Activated naive CD4-positive, alpha-beta T cell treated with anti-CD3 and anti-CD28 coated beads, Interleukin-2, amount 50 U/mL, for 72 hours (primary cell): ENCODE results near the gene ADARB1. TPM values are rescaled to one million over a fixed set of nuclear protein-coding genes. Genes with fewer than 3 reads are reported as not detected.

Source experiments
- ATAC-seq, 2 donors: fragments of 150-1000 bp; cut with Tn5 transposase; 2 replicates each; pipeline ENCODE4 v1.10.0; 2021; ENCODE audit warnings: mild to moderate bottlenecking in 2 of 2, moderate library complexity in 2 of 2
- DNase-seq, 2 donors: peaks; one replicate each; pipeline ENCODE4 v3.0.0; 2021 to 2022; ENCODE audit warnings: low spot score in 2 of 2
- H3K27ac Mint-ChIP-seq, 2 donors: one replicate each; pipeline ENCODE4 v1.8.0; 2022; ENCODE audit warnings: mild to moderate bottlenecking in 2 of 2, mixed read lengths in 2 of 2
- H3K36me3 Mint-ChIP-seq, 2 donors: one replicate each; pipeline ENCODE4 v1.8.0; 2022; ENCODE audit warnings: mixed read lengths in 2 of 2
- H3K9me3 Mint-ChIP-seq, 2 donors: one replicate each; pipeline ENCODE4 v1.8.0; 2022; ENCODE audit warnings: mixed read lengths in 2 of 2
- total RNA-seq, 2 donors: library from RNA; stranded (reverse); gene quantifications; one replicate each; pipeline ENCODE4 v1.2.3, GENCODE V29; 2022

Gene ADARB1
- total RNA-seq, 2 donors from 2014 or later: 24.4 to 37.4 TPM

DNA sequence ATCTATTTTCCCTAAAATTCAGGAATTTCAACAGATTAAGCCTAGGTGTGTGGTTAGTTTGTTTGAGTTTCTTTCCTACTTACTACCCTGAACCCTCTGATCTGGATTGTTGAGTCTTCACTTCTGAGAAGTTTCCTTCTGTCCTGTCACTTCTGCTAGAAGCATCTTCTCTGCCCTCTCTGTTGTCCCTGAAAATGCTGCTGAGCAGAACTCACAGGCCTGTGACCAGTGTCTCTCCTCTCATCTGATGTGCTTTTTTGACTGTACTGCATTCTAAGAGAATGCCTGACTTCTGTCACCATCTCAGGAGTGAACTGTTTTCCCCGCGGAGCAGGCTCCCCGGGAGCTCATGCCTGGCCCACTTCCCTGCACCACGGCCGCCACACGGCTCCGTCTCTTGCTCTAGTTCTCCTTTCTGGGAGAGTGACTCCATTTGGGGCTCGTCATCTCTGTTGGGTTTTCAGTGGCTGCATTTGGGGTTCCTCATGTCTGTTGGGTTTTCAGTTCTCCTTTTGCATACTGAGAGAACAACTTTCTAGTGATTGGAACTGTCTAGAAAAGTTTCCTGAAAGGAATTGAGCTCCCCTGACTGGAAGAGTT is 135.4 kb downstream of the ADARB1 start:
- Mint-ChIP-seq H3K9me3 (no peaks in the 10 kb centered on the region), H3K36me3 (peaks cover 0 to 13% of the 10 kb centered on the region in 2 donors), H3K27ac (peak overlapping the region; percentile 16 to 65)
- no peak for ATAC-seq
- no peak for DNase-seq

DNA sequence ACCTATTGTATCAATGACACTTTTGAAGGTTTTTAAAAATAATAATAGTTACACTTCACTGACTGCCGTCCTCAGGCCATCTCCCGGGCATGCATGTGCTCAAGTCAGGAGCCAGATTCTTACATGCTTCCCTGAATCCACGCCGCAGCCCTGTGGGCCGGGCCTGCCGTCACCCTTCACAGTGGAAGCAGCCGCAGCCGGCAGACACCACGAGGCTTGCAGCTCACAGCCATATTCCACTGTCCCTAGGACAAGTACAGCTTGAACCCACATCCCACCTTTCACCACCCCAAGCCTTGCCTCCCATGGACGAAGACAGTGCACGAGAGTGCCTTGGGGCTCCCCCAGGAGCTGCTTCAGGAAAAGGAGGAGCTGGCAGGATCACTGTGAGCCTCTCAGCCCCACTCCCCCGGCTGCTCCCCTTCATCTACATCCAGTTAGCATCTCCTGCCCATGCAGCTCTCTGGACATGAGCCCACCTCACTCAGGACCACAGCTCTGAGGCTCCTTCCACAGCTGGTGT is 136.1 kb downstream of the ADARB1 start:
- peak overlapping the region in 1 of 2 donors; percentile 28 for H3K27ac Mint-ChIP-seq
- H3K36me3 Mint-ChIP-seq: peaks cover 0 to 13% of the 10 kb centered on the region in 2 donors
- DNase-seq (no peak), ATAC-seq (no peak)
- no peaks in the 10 kb centered on the region for H3K9me3 Mint-ChIP-seq

DNA sequence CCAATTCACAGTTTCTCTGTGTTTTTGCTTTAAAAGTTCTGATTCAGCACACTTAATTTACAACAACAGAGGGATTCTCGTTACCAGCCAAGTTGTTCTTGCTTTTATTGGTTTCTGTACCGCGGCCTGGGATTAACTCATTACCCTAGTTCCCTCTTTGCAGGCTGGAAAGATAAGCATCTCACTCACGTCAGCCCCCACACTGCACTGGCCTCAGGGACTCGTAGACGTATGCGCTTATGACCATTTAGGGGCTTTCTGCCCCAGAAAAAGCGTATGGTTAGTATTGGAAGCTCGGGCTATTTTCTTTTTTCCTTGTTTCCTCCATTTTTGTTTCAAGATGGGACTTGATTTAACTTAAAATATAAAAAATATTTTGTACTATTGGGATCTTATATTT is 137.3 kb downstream of the ADARB1 start:
- peaks cover 2 to 18% of the 10 kb centered on the region in 2 donors for H3K36me3 Mint-ChIP-seq

DNA sequence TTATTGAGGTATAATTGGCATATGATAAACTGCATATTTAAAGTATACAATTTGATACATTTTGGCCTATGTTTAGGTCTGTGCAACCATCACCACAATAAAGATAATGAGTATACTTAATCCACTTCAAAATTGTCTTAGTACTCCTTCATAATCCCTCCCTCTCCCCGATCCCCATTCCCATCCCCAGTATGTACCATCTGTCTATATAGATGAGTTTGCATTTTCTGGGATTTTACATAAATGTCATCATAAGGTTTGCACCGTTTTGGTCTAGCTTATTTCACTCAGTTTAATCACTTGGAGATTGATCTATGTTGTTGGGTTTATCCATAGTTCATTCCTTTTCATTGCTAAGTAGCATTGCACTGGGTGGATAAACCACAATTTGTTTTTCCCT is 139.0 kb downstream of the ADARB1 start:
- ATAC-seq: no peak
- peaks cover 19 to 35% of the 10 kb centered on the region in 2 donors for H3K36me3 Mint-ChIP-seq
- H3K27ac Mint-ChIP-seq: no peak overlapping the region
- peaks cover 7 to 20% of the 10 kb centered on the region in 2 donors for H3K9me3 Mint-ChIP-seq
- DNase-seq: no peak

More for the DNA sequence above, 137.3 kb downstream of the ADARB1 start:
- DNase-seq (no peak), ATAC-seq (no peak)
- no peak overlapping the region for H3K27ac Mint-ChIP-seq
- peaks cover under 1 to 3% of the 10 kb centered on the region in 2 donors for H3K9me3 Mint-ChIP-seq

DNA sequence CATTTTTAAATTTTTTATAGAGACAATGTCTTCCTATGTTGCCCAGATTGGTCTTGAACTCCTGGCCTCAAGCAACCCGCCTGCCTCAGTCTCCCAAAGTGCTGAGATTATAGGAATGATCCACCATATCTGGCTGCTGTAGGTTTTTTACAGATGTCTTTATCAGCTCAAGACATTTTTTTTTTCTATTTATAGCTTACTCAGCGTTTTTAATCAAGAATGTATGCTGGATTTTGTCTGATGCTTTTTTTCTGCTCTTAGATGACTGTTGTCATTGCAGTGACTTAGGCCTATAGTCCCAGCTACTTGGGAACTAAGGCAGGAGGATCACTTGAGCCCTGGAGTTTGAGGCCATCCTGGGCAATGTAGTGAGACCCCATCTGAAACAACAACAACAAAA is 140.8 kb downstream of the ADARB1 start:
- peaks cover 7 to 20% of the 10 kb centered on the region in 2 donors for H3K9me3 Mint-ChIP-seq
- no peak overlapping the region for H3K27ac Mint-ChIP-seq
- ATAC-seq: no peak
- no peak for DNase-seq
- peaks cover 23 to 33% of the 10 kb centered on the region in 2 donors for H3K36me3 Mint-ChIP-seq

DNA sequence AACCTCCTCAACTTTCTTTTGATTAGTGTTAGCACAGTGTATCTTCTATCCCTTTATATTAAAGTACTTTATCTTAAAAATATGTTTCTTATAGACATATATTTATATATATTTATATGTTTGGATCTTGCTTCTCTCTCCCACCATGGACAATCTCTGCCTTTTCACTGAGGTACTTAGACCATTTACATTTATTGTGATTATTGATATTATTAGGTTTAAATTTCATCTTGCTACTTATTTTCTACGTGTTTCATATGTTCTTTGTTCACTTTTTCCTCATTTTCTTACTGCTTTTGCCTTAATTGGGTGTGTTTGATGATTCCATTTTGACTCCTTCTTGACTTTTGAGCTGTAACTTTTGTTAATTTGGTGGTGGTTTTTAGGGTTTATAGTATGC is 142.6 kb downstream of the ADARB1 start:
- ATAC-seq: no peak
- peaks cover 30 to 32% of the 10 kb centered on the region in 2 donors for H3K36me3 Mint-ChIP-seq
- no peak for DNase-seq
- peaks cover 7 to 20% of the 10 kb centered on the region in 2 donors for H3K9me3 Mint-ChIP-seq
- no peak overlapping the region for H3K27ac Mint-ChIP-seq

DNA sequence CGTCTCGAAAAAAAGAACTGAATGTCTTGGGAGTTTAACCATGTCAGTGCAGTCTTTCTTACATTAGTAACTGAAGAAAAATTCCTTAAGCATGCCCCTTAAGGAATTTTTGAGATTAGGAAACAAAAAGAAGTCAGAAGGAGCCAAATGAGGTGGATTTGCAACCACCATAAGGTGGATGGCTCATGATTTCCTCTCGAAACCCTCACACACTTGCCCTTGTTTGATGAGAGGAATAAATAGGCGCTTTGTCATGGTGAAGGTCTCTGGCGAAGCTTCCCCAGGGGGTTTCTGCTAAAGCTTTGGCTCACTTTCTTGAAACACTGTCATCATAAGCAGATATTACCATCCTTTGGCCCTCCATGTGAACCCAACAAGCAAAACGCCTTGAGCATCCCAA is 145.1 kb downstream of the ADARB1 start:
- no peak overlapping the region for H3K27ac Mint-ChIP-seq
- ATAC-seq (no peak), DNase-seq (no peak)
- peaks cover 7 to 20% of the 10 kb centered on the region in 2 donors for H3K9me3 Mint-ChIP-seq
- peaks cover 30 to 32% of the 10 kb centered on the region in 2 donors for H3K36me3 Mint-ChIP-seq

DNA sequence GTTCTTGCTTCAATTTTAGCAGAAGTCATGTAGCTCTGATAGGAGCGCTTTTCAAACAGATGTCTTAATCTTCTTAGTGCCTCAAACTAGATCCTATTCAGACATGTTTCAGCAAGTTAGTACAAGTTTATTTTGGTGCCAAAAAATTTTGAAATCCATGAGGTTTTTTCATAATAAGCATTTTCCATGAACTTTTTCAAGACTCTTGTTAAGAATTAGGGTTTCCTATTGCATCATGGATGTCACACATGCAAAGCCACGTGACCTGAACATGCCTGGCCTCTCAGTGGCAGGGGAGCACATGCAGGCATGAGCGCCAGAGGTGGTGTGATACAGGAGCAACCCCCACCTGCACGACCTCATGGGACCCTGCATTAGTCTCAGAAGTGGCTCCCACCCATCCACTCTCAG is 145.7 kb downstream of the ADARB1 start:
- Mint-ChIP-seq H3K9me3 (peaks cover 7 to 20% of the 10 kb centered on the region in 2 donors), H3K36me3 (peaks cover 30 to 32% of the 10 kb centered on the region in 2 donors), H3K27ac (no peak overlapping the region)
- ATAC-seq (no peak), DNase-seq (no peak)

DNA sequence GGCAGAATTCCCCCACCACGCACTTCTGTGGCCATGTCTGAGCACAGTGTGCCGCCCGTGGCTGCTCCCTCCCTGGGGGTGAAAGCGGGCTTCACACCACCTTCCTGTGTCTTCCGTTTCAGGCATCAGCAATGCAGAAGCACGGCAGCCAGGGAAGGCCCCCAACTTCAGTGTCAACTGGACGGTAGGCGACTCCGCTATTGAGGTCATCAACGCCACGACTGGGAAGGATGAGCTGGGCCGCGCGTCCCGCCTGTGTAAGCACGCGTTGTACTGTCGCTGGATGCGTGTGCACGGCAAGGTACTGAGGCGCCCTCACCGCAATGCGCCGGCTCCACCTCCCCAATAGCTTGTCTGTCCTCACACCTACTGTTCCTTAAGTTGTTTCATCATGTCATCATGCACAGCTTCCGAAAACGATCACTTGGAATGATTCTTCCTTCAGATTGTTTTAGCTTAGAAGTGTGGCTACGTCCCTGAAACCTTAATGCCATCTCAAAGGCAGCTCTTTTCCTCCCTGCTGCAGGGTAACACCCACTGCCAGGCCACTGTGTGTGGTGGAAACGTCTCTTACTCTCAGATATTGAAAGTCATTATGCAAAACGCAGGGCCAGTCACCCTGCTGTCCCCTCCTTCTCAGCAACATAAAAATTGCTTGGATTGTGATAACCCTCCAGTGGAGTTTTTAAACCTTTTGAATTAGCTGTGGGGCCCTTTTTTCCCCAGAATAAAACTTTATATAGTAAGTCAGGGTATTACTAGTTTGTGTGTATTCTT is 146.5 kb downstream of the ADARB1 start:
- H3K27ac Mint-ChIP-seq: no peak overlapping the region
- no peak for DNase-seq
- peaks cover 30 to 32% of the 10 kb centered on the region in 2 donors for H3K36me3 Mint-ChIP-seq
- no peak for ATAC-seq
- H3K9me3 Mint-ChIP-seq: peaks cover 7 to 20% of the 10 kb centered on the region in 2 donors

DNA sequence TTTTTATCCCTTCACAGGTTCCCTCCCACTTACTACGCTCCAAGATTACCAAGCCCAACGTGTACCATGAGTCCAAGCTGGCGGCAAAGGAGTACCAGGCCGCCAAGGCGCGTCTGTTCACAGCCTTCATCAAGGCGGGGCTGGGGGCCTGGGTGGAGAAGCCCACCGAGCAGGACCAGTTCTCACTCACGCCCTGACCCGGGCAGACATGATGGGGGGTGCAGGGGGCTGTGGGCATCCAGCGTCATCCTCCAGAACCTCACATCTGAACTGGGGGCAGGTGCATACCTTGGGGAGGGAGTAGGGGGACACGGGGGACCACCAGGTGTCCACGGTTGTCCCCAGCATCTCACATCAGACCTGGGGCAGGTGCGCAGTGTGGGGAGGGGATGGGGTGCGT is 147.6 kb downstream of the ADARB1 start:
- DNase-seq (no peak), ATAC-seq (no peak)
- Mint-ChIP-seq H3K27ac (no peak overlapping the region), H3K9me3 (peaks cover 4 to 13% of the 10 kb centered on the region in 2 donors), H3K36me3 (peaks cover 23 to 25% of the 10 kb centered on the region in 2 donors)

DNA sequence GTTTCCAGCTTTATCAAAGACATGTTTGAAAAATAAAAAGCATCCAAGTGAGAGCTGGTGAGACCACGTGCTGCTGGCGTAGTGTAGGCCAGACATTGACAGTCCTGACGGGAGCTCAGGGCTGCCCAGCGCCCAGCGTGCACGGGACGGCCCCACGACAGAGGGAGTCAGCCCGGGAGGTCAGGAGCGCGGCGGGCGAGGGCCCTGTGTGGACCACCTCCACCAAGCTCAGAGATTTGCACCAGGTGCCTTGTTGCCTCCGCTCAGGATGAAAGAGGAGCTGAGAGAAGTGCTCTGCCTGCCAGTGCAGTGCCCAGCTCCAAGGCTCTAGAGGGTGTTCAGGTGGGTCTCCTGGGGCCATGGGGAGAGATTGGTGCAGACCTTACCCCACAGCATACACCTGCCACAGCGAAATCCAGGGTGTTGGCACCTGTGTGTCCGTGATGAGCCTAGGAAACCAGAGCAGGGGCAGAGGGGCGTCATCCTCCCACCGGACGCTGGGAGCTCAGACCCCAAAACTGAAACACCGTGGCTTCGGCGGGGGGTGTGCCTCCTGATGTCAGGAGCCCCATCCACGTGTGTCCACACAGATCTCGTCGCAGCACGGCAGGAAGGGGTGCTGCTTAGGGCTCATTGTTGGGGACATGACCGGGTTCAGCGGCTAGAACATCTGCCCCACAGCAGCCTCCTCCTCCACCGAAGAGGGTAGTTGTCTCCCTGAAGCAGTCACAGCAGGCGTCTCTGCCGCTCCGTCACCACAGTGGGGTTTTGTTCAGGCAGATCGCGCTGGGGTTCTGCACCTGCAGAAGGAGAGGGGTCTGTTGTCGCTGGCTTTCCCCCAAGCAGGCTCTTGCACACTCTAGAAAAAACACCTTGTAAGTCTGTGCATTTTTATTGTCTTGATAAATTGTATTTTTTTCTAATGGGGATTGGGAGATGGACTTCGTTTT is 149.1 kb downstream of the ADARB1 start:
- Mint-ChIP-seq H3K36me3 (peaks cover 8 to 10% of the 10 kb centered on the region in 2 donors), H3K27ac (no peak overlapping the region), H3K9me3 (no peaks in the 10 kb centered on the region)
- no peak for DNase-seq
- ATAC-seq: no peak

DNA sequence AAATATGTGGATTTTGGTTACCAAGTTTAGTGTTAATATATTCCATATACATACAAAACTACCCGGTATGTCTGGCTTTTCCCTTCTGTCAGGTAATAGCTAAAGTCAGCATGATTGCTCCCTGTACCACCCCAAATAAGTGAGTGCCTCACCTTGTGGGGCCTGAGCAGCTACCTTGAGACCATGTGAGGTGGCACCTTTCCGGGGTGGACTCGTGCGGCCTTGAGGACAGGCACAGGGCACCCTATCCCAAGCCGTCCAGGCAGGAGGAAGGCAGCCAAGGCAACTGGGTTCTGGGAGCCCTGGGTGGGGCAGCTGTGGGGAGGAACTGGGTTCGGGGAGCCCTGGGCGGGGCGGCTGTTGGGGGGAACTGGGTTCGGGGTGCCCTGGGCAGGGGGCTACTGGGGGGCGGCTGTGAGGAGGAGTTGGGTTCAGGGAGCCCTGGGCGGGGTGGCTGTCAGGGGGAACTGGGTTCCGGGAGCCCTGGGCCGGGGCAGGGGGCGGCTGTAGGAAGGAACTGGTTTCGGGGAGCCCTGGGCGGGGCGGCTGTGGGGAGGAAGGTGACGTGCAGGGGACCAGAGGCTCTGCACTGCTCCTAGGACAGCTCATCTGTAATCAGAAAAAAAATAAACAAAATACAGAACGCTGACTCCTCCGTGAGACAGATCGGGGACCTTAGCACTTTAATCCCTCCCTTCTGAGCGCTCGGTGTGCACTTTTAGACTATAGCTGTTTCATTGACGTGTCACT is 150.0 kb downstream of the ADARB1 start:
- DNase-seq: no peak
- Mint-ChIP-seq H3K36me3 (peaks cover 5 to 7% of the 10 kb centered on the region in 2 donors), H3K27ac (peak overlapping the region; percentile 4 to 41), H3K9me3 (no peaks in the 10 kb centered on the region)
- peak in 1 of 2 donors; percentile 28 for ATAC-seq

DNA sequence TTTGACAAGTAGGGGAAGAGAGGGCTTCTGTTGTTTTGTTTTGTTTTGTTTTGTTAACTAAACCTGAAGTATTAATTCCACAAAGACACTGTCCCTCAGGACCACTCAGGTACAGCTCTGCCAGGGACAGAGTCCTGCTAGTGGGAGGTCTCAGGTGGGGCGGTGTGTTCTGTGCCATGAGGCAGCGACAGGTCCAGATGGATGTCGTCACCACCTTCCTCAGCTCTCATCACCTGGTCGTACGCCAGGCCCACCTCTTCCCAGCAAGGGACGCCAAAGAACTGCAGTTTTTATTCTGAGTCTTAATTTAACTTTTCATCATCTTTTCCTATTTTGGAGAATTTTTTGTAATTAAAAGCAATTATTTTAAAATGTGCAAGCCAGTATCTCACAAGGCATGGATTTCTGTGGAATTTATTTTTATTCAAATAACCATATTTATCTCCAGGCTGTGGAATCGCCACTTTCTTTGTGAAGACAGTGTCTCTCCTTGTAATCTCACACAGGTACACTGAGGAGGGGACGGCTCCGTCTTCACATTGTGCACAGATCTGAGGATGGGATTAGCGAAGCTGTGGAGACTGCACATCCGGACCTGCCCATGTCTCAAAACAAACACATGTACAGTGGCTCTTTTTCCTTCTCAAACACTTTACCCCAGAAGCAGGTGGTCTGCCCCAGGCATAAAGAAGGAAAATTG is 150.8 kb downstream of the ADARB1 start:
- no peaks in the 10 kb centered on the region for H3K9me3 Mint-ChIP-seq
- DNase-seq (no peak), ATAC-seq (no peak)
- H3K27ac Mint-ChIP-seq: peak overlapping the region; percentile 4 to 41
- peaks cover 5 to 7% of the 10 kb centered on the region in 2 donors for H3K36me3 Mint-ChIP-seq

DNA sequence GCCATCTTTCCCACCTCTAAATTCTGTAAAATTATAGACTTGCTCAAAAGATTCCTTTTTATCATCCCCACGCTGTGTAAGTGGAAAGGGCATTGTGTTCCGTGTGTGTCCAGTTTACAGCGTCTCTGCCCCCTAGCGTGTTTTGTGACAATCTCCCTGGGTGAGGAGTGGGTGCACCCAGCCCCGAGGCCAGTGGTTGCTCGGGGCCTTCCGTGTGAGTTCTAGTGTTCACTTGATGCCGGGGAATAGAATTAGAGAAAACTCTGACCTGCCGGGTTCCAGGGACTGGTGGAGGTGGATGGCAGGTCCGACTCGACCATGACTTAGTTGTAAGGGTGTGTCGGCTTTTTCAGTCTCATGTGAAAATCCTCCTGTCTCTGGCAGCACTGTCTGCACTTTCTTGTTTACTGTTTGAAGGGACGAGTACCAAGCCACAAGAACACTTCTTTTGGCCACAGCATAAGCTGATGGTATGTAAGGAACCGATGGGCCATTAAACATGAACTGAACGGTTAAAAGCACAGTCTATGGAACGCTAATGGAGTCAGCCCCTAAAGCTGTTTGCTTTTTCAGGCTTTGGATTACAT is 151.5 kb downstream of the ADARB1 start:
- Mint-ChIP-seq H3K27ac (no peak overlapping the region), H3K9me3 (no peaks in the 10 kb centered on the region), H3K36me3 (peaks cover 4% of the 10 kb centered on the region in 2 donors)
- ATAC-seq (no peak), DNase-seq (no peak)
